ENCODE measurements around the gene TSGA10IP. TPM values are rescaled to one million over a fixed set of nuclear protein-coding genes. Genes with fewer than 3 reads are reported as not detected.

The TSGA10IP gene
- not detected for total RNA-seq (ENCODE audit: unreplicated experiment)
- long read RNA-seq = 0 reads

GRCh38 chr11:65945430-65945911, at the start of gene TSGA10IP:
Gene TSGA10IP (plus strand): TSS chr11:65945480. CDS start chr11:65945676, 196 bp downstream.
- Mint-ChIP-seq H3K27me3 (ENCODE audit: unreplicated experiment) (peaks cover 5% of the 10 kb centered on the region), H3K36me3 (ENCODE audit: low read depth, unreplicated experiment) (no peaks in the 10 kb centered on the region), H3K27ac (ENCODE audit: unreplicated experiment) (peak within 1 kb of the TSS; percentile 54), H3K9me3 (ENCODE audit: unreplicated experiment) (no peaks in the 10 kb centered on the region), H3K4me3 (ENCODE audit: unreplicated experiment) (no peak within 1 kb of the TSS), H3K4me1 (ENCODE audit: unreplicated experiment) (no peaks in the 10 kb centered on the region)
- no peak for TF ChIP-seq CTCF (IDR thresholded peaks at IDR 0.05; ENCODE audit: unreplicated experiment)
- no peak for DNase-seq (ENCODE audit: low spot score)

GRCh38 chr11:65895482-65895981, 49.7 kb upstream of the TSGA10IP start:
- Mint-ChIP-seq H3K27me3 (ENCODE audit: unreplicated experiment) (peaks cover 20% of the 10 kb centered on the region), H3K4me3 (ENCODE audit: unreplicated experiment) (no peak overlapping the region), H3K36me3 (ENCODE audit: low read depth, unreplicated experiment) (no peaks in the 10 kb centered on the region), H3K9me3 (ENCODE audit: unreplicated experiment) (no peaks in the 10 kb centered on the region), H3K4me1 (ENCODE audit: unreplicated experiment) (peaks cover 25% of the 10 kb centered on the region), H3K27ac (ENCODE audit: unreplicated experiment) (no peak overlapping the region)
- DNase-seq (ENCODE audit: low spot score) = no peak
- TF ChIP-seq CTCF (IDR thresholded peaks at IDR 0.05; ENCODE audit: unreplicated experiment) = no peak

- Mint-ChIP-seq H3K9me3 (ENCODE audit: unreplicated experiment) (no peaks in the 10 kb centered on the region), H3K27me3 (ENCODE audit: unreplicated experiment) (peaks cover 26% of the 10 kb centered on the region), H3K4me3 (ENCODE audit: unreplicated experiment) (no peak overlapping the region), H3K4me1 (ENCODE audit: unreplicated experiment) (peaks cover 25% of the 10 kb centered on the region), H3K36me3 (ENCODE audit: low read depth, unreplicated experiment) (no peaks in the 10 kb centered on the region), H3K27ac (ENCODE audit: unreplicated experiment) (no peak overlapping the region)
- DNase-seq (ENCODE audit: low spot score) = no peak
- no peak for TF ChIP-seq CTCF (IDR thresholded peaks at IDR 0.05; ENCODE audit: unreplicated experiment)
Observed at GRCh38 chr11:65896034-65896999, 49.0 kb upstream of the TSGA10IP start.

- TF ChIP-seq CTCF (IDR thresholded peaks at IDR 0.05; ENCODE audit: unreplicated experiment) = no peak
- DNase-seq (ENCODE audit: low spot score) = no peak
- peaks cover 23% of the 10 kb centered on the region for H3K4me1 Mint-ChIP-seq (ENCODE audit: unreplicated experiment)
- no peaks in the 10 kb centered on the region for H3K36me3 Mint-ChIP-seq (ENCODE audit: low read depth, unreplicated experiment)
- no peak overlapping the region for H3K4me3 Mint-ChIP-seq (ENCODE audit: unreplicated experiment)
- no peaks in the 10 kb centered on the region for H3K9me3 Mint-ChIP-seq (ENCODE audit: unreplicated experiment)
- H3K27me3 Mint-ChIP-seq (ENCODE audit: unreplicated experiment) = peaks cover 27% of the 10 kb centered on the region
- H3K27ac Mint-ChIP-seq (ENCODE audit: unreplicated experiment) = no peak overlapping the region
Observed at GRCh38 chr11:65897020-65897471, 48.2 kb upstream of the TSGA10IP start.

All from endothelial cell (in vitro differentiated cells).